ENCODE data around the gene IRGM. TPM values are rescaled to one million over a fixed set of nuclear protein-coding genes. Genes with fewer than 3 reads are reported as not detected.

Gene IRGM
- total and polyA plus RNA-seq, 2 of the 8 experiments (the other 6 are each of a cell fraction or from before 2014, with no cell fraction given): 0.11 TPM; not detected in 1

DNA sequence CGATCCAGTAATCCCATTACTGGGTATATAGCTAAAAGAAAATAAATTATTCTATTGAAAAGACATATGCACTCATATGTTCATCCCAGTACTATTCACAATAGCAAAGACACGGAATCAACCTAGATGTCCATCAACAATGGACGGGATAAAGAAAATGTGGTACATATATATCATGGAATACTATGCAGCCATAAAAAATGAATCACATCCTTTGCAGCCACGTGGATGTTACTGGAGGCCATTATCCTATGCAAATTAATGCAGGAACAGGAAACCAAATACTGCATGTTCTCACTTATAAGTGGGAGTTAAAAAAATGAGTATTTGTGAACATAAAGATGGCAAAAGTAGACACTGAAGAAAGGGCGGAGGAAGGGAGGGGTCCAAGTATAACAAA is 16.6 kb upstream of the IRGM start:
- FAIRE-seq: no peak
- H3K79me2 ChIP-seq (ENCODE audit: control insufficient read depth in 1 of 2, insufficient read depth in 2 of 2, low read length in 2 of 2): no peaks in the 10 kb centered on the region

More for the DNA sequence above, 16.6 kb upstream of the IRGM start:
- H4K5ac ChIP-seq (ENCODE audit: insufficient read length, low read depth, low read length): no peak overlapping the region
- H3K4me1 ChIP-seq (replicated peaks in 1 of 4; ENCODE audit: control insufficient read depth in 3 of 4, insufficient read depth in 4 of 4, low read length in 3 of 4): no peaks in the 10 kb centered on the region
- no peak overlapping the region for H2BK20ac ChIP-seq (ENCODE audit: low read length)
- no peak overlapping the region for H2AFZ ChIP-seq (ENCODE audit: low read length)
- H3K23me2 ChIP-seq (ENCODE audit: low read depth, low read length): no peaks in the 10 kb centered on the region
- no peak overlapping the region for H3K27ac ChIP-seq (ENCODE audit: low read depth, low read length)
- no peaks in the 10 kb centered on the region for H3K79me1 ChIP-seq (ENCODE audit: low read depth, low read length)
- H3K14ac ChIP-seq (ENCODE audit: insufficient read length): no peak overlapping the region
- H3K23ac ChIP-seq (ENCODE audit: insufficient read length): no peak overlapping the region
- no peak overlapping the region for H4K8ac ChIP-seq (ENCODE audit: extremely low read depth, insufficient read depth, low read length)
- H3K56ac ChIP-seq (replicated peaks; ENCODE audit: insufficient read length, low read depth, low read length): no peak overlapping the region
- CTCF ChIA-PET (ENCODE audit: partially characterized antibody): interaction anchor here (1.0 kb wide), 1 partner anchor 10 kb away, joined by 3 read pairs; no protein-coding TSS in a partner anchor
- H3K36me3 ChIP-seq (ENCODE audit: control insufficient read depth in 2 of 4, insufficient read depth in 4 of 4, low read length in 3 of 4): no peaks in the 10 kb centered on the region
- POLR2A ChIA-PET (ENCODE audit: partially characterized antibody): no interaction called here
- H3K9me3 ChIP-seq (ENCODE audit: insufficient read depth in 2 of 2, low read depth in 1 of 2, low read length in 1 of 2): no peaks in the 10 kb centered on the region; a peak in 1 of 4 replicates
- no peak overlapping the region for H3K4ac ChIP-seq (replicated peaks; ENCODE audit: insufficient read length, low read depth, low read length)
- no peak overlapping the region for H2BK12ac ChIP-seq (ENCODE audit: low read depth, low read length)
- no peaks in the 10 kb centered on the region for H3K27me3 ChIP-seq (replicated peaks in 1 of 4; ENCODE audit: control insufficient read depth in 3 of 4, extremely low read depth in 1 of 4, insufficient read depth in 3 of 4, low read length in 3 of 4)
- no peak overlapping the region for H2BK120ac ChIP-seq (replicated peaks; ENCODE audit: low read depth, low read length)
- H3K4me2 ChIP-seq (ENCODE audit: insufficient read depth in 1 of 2, low read depth in 2 of 2, low read length in 2 of 2): no peak overlapping the region
- H2BK5ac ChIP-seq (ENCODE audit: low read depth, low read length): no peak overlapping the region
- no peak overlapping the region for H3K9ac ChIP-seq (replicated peaks in 1 of 4; ENCODE audit: extremely low read depth in 1 of 4, low read depth in 3 of 4, low read length in 3 of 4)
- H3K18ac ChIP-seq (ENCODE audit: extremely low read depth, low read length): no peak overlapping the region
- no peak overlapping the region for H2AK5ac ChIP-seq (ENCODE audit: low read depth, low read length)
- no peak for TF ChIP-seq CHD1 (IDR thresholded peaks at IDR 0.05; ENCODE audit: low read depth, low read length)
- TF ChIP-seq, protein P1, sequence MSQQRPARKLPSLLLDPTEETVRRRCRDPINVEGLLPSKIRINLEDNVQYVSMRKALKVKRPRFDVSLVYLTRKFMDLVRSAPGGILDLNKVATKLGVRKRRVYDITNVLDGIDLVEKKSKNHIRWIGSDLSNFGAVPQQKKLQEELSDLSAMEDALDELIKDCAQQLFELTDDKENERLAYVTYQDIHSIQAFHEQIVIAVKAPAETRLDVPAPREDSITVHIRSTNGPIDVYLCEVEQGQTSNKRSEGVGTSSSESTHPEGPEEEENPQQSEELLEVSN (IDR thresholded peaks at IDR 0.05): no peak
- TF ChIP-seq KDM1A (IDR thresholded peaks at IDR 0.05; ENCODE audit: borderline replicate concordance, low read length): 0 out of 2 replicates have a peak, but pooled peaks have one; percentile 57
- no peak overlapping the region for H2BK15ac ChIP-seq (ENCODE audit: low read length)
- no peak overlapping the region for H3K4me3 ChIP-seq (ENCODE audit: extremely low read depth in 1 of 4, insufficient read depth in 2 of 4, low read depth in 3 of 4, low read length in 4 of 4)
- no peaks in the 10 kb centered on the region for H4K20me1 ChIP-seq (replicated peaks in 1 of 2; ENCODE audit: control insufficient read depth in 1 of 2, insufficient read depth in 2 of 2, low read length in 2 of 2)
- no peak for DNase-seq (ENCODE audit: low read depth in 1 of 2, low spot score in 2 of 2)
- no peak overlapping the region for H4K91ac ChIP-seq (replicated peaks; ENCODE audit: insufficient read length, low read length)
- 82% methylated on average over 5 of the region's 5 CpGs; no CpG with 5 or more reads in 1 of the 2 experiments for WGBS, 2 experiments (ENCODE audit: extremely low coverage in 1 of 2, insufficient coverage in 1 of 2, insufficient read length in 1 of 2, insufficient replicate concordance in 2 of 2, low coverage in 1 of 2, low lambda C conversion rate in 2 of 2, missing lambda C conversion rate in 1 of 2)

Data from H1 (cell line).